HepG2 (cell line): ENCODE results near the gene BATF2. TPM values are rescaled to one million over a fixed set of nuclear protein-coding genes. Genes with fewer than 3 reads are reported as not detected.

Source experiments
- ARNT2 ChIP-seq: sonication (generic); formaldehyde crosslinking; IDR thresholded peaks from 2 replicates; pipeline ENCODE4 v1.8.0; 2022; ENCODE audit warnings: mild to moderate bottlenecking, low read depth, missing genetic modification reagents, moderate library complexity
- ATF4 ChIP-seq, 2 experiments: fragments of 450-650 bp in 1 of 2; sonication (generic) in 1 of 2; formaldehyde crosslinking; IDR thresholded peaks; 2 replicates each; pipeline versions ENCODE4 v1.5.0 to v1.8.0; 2020 to 2022; ENCODE audit warnings: mild to moderate bottlenecking in 1 of 2, missing genetic modification reagents in 1 of 2
- CREB1 ChIP-seq, 2 experiments: fragments of 450-650 bp in 1 of 2; IDR thresholded peaks; 2 replicates each; pipeline ENCODE4 v1.6.1; 2016 to 2017; ENCODE audit warnings: control low read depth in 1 of 2, mild to moderate bottlenecking in 1 of 2, missing compliant biosample characterization in 1 of 2, missing genetic modification characterization in 1 of 2
- ETV6 ChIP-seq: sonication (generic); formaldehyde crosslinking; conservative IDR thresholded peaks from 2 replicates; pipeline ENCODE4 v1.4.0; 2020; ENCODE audit warnings: missing genetic modification reagents
- HIVEP1 ChIP-seq: sonication (generic); formaldehyde crosslinking; IDR thresholded peaks from 2 replicates; pipeline ENCODE4 v1.4.0; 2020; ENCODE audit warnings: mild to moderate bottlenecking, missing genetic modification reagents
- HNF1B ChIP-seq: sonication (generic); formaldehyde crosslinking; IDR thresholded peaks from 2 replicates; pipeline ENCODE4 v1.5.1; 2020; ENCODE audit warnings: mild to moderate bottlenecking, moderate library complexity, missing genetic modification reagents
- HNF4G ChIP-seq, 2 experiments: sonication (generic) in 1 of 2; formaldehyde crosslinking in 1 of 2; IDR thresholded peaks; 2 replicates each; pipeline versions ENCODE4 v1.4.0 to v1.6.1; 2011 to 2020; ENCODE audit warnings: borderline replicate concordance in 2 of 2, low read depth in 2 of 2, mild to moderate bottlenecking in 2 of 2, low read length in 1 of 2, missing genetic modification reagents in 1 of 2, moderate library complexity in 1 of 2
- MAFG ChIP-seq: sonication (generic); formaldehyde crosslinking; IDR thresholded peaks from 2 replicates; pipeline ENCODE4 v1.5.1; 2020; ENCODE audit warnings: mild to moderate bottlenecking, missing genetic modification reagents
- SAFB2 ChIP-seq: sonication (generic); formaldehyde crosslinking; IDR thresholded peaks from 2 replicates; pipeline ENCODE4 v1.5.1; 2020; ENCODE audit warnings: missing genetic modification reagents, low read depth, mild to moderate bottlenecking, borderline replicate concordance
- TEAD2 ChIP-seq: sonication (generic); formaldehyde crosslinking; IDR thresholded peaks from 2 replicates; pipeline ENCODE4 v1.9.0; 2021; ENCODE audit warnings: missing genetic modification reagents
- ZNF230 ChIP-seq: sonication (generic); formaldehyde crosslinking; IDR thresholded peaks from 2 replicates; pipeline ENCODE4 v1.4.0; 2020; ENCODE audit warnings: mild to moderate bottlenecking, missing genetic modification reagents
- ZNF280D ChIP-seq: sonication (generic); formaldehyde crosslinking; IDR thresholded peaks from 2 replicates; pipeline ENCODE4 v1.5.1; 2020; ENCODE audit warnings: mild to moderate bottlenecking, missing genetic modification reagents
- ZNF496 ChIP-seq: sonication (generic); formaldehyde crosslinking; IDR thresholded peaks from 2 replicates; pipeline ENCODE4 v1.8.1; 2023; ENCODE audit warnings: mild to moderate bottlenecking, moderate library complexity, missing genetic modification reagents; ENCODE audit not compliant: insufficient replicate concordance
- ZNF646 ChIP-seq: sonication (generic); formaldehyde crosslinking; IDR thresholded peaks from 2 replicates; pipeline ENCODE4 v1.9.0; 2021; ENCODE audit warnings: mild to moderate bottlenecking, missing genetic modification reagents
- ZSCAN22 ChIP-seq: sonication (generic); formaldehyde crosslinking; IDR thresholded peaks from 2 replicates; pipeline ENCODE4 v1.4.0; 2020; ENCODE audit warnings: mild to moderate bottlenecking, missing genetic modification reagents
- polyA plus RNA-seq, 8 experiments: library from polyadenylated mRNA; depleted of rRNA in 3 of 8; stranded (reverse) in 7 of 8; unstranded in 1 of 8; fragments of >200 nt; fragmentation: Illumina TruSeq in 4 of 8; extraction: Trizol in 4 of 8; gene quantifications; 2 replicates each; pipeline versions ENCODE4 v1.2.1 to v1.2.3, GENCODE V29; 2011 to 2016; ENCODE audit warnings: low read depth in 4 of 8, missing spikeins in 1 of 8, mixed read lengths in 1 of 8; ENCODE audit not compliant: insufficient read depth in 1 of 8
- total RNA-seq, 5 experiments: library from RNA; depleted of rRNA; stranded (reverse); fragments of >200 nt; fragmentation: Illumina TruSeq; extraction: Trizol; gene quantifications; 2 replicates each; pipeline ENCODE4 v1.2.3, GENCODE V29; 2016; ENCODE audit warnings: low read depth in 1 of 5

Gene BATF2
- total and polyA plus RNA-seq, 2 of the 13 experiments (the other 11 are each of a cell fraction or from before 2014, with no cell fraction given): 2.8 to 3.9 TPM

GRCh38 chr11:65040847-65041622 lies 44.3 kb upstream of the BATF2 start, which contains the start of gene SAC3D1 (continued):
- TF ChIP-seq ZNF646 (CRISPR knock-in tag): no peak
- no peak for TF ChIP-seq ZNF230 (CRISPR knock-in tag)
- no peak for TF ChIP-seq MAFG (CRISPR knock-in tag)
- 0 out of 2 replicates have a peak, but pooled peaks have one; percentile 28 for TF ChIP-seq CREB1 (IDR thresholded peaks at IDR 0.05)
- TF ChIP-seq CREB1 (CRISPR knock-in tag; IDR thresholded peaks at IDR 0.05): peak; percentile 70
- TF ChIP-seq ATF4 (CRISPR knock-in tag; IDR thresholded peaks at IDR 0.05): no peak; a peak in 1 of 4 replicates
- TF ChIP-seq ETV6 (CRISPR knock-in tag): peak; percentile 55; the same call in 1 of the 2 replicates
- TF ChIP-seq HNF4G (IDR thresholded peaks at IDR 0.05; ENCODE audit: borderline replicate concordance, low read depth, low read length): no peak
- no peak for TF ChIP-seq HNF4G (CRISPR knock-in tag; IDR thresholded peaks at IDR 0.05; ENCODE audit: borderline replicate concordance, low read depth)
- peak; percentile 17; the same call in 1 of the 2 replicates for TF ChIP-seq ARNT2 (CRISPR knock-in tag)
- no peak for TF ChIP-seq TEAD2 (CRISPR knock-in tag)
- TF ChIP-seq ZSCAN22 (CRISPR knock-in tag): 0 out of 2 replicates have a peak, but pooled peaks have one; percentile 44
- TF ChIP-seq ZNF496 (CRISPR knock-in tag): no peak
- TF ChIP-seq HIVEP1: no peak
- peak; percentile 72; the same call in 1 of the 2 replicates for TF ChIP-seq HNF1B (CRISPR knock-in tag)
- TF ChIP-seq SAFB2: peak; percentile 61; the same call in 1 of the 2 replicates
- no peak for TF ChIP-seq ZNF280D (CRISPR knock-in tag)
